Common myeloid progenitor, CD34-positive (primary cell): ENCODE data around the gene ATP5F1C.

ENCODE experiments used
- CTCF ChIA-PET: fragments of 350-600 bp; sonication (Branson Sonifier 250); formaldehyde crosslinking; loops from one replicate; lab custom pipeline; 2021; ENCODE audit warnings: antibody characterized with exemption; lab: Charles Lee
- POLR2A ChIA-PET: fragments of 350-600 bp; sonication (Branson Sonifier 250); formaldehyde crosslinking; loops from one replicate; lab custom pipeline; 2021; ENCODE audit warnings: antibody characterized with exemption; lab: Charles Lee
- DNase-seq, 3 donors: peaks; one replicate each; pipeline versions ENCODE4 v3.0.0 to v3.0.0-alpha.2; 2013
- H3K27ac ChIP-seq, 2 experiments: 1 replicate in 1 of 2; 2 replicates in 1 of 2; pipeline ENCODE4 v1.7.0; 2013; ENCODE audit warnings: inconsistent platforms in 2 of 2, low read length in 2 of 2, mild to moderate bottlenecking in 2 of 2, low read depth in 1 of 2, moderate library complexity in 1 of 2; ENCODE audit not compliant: severe bottlenecking in 2 of 2, insufficient read depth in 1 of 2, poor library complexity in 1 of 2
- H3K27me3 ChIP-seq, 5 experiments: replicated peaks in 2 of 5; 1 replicate in 3 of 5; 2 replicates in 2 of 5; pipeline versions ENCODE4 v1.6.1 to v1.7.0; 2013; ENCODE audit warnings: low read length in 4 of 5, mild to moderate bottlenecking in 2 of 5, moderate library complexity in 2 of 5, inconsistent platforms in 1 of 5; ENCODE audit not compliant: insufficient read depth in 5 of 5, control insufficient read depth in 4 of 5
- H3K36me3 ChIP-seq, 4 experiments: 1 replicate in 2 of 4; 2 replicates in 2 of 4; pipeline versions ENCODE4 v1.6.1 to v1.7.0; 2013; ENCODE audit warnings: low read length in 3 of 4, control low read depth in 1 of 4, mild to moderate bottlenecking in 1 of 4; ENCODE audit not compliant: control insufficient read depth in 4 of 4, insufficient read depth in 4 of 4
- H3K4me1 ChIP-seq, 4 experiments: 1 replicate in 3 of 4; 2 replicates in 1 of 4; pipeline versions ENCODE4 v1.6.1 to v1.7.1; 2013; ENCODE audit warnings: low read length in 3 of 4, mild to moderate bottlenecking in 3 of 4, control low read depth in 1 of 4, inconsistent platforms in 1 of 4, moderate library complexity in 1 of 4; ENCODE audit not compliant: control insufficient read depth in 4 of 4, insufficient read depth in 4 of 4; ENCODE audit errors: control extremely low read depth in 1 of 4
- H3K4me3 ChIP-seq, 7 experiments: 1 replicate in 4 of 7; 2 replicates in 3 of 7; pipeline versions ENCODE4 v1.5.1 to v1.7.0; 2013; ENCODE audit warnings: mild to moderate bottlenecking in 7 of 7, low read length in 6 of 7, moderate library complexity in 6 of 7, inconsistent platforms in 2 of 7, low read depth in 2 of 7, control low read depth in 1 of 7; ENCODE audit not compliant: insufficient read depth in 4 of 7, control insufficient read depth in 1 of 7; ENCODE audit errors: extremely low read depth in 1 of 7
- H3K9me3 ChIP-seq, 5 experiments: 1 replicate in 4 of 5; 2 replicates in 1 of 5; pipeline versions ENCODE4 v1.6.1 to v1.7.1; 2013; ENCODE audit warnings: low read length in 4 of 5, mild to moderate bottlenecking in 2 of 5, inconsistent platforms in 1 of 5, low read depth in 1 of 5, moderate library complexity in 1 of 5; ENCODE audit not compliant: control insufficient read depth in 4 of 5, insufficient read depth in 2 of 5; ENCODE audit errors: control extremely low read depth in 1 of 5
- WGBS: methylation state at CpG from one replicate; pipeline ENCODE4 v1.1.5; 2013; ENCODE audit not compliant: insufficient coverage; 5-methylcytosine and 5-hydroxymethylcytosine counted together

ATP5F1C gene

DNA sequence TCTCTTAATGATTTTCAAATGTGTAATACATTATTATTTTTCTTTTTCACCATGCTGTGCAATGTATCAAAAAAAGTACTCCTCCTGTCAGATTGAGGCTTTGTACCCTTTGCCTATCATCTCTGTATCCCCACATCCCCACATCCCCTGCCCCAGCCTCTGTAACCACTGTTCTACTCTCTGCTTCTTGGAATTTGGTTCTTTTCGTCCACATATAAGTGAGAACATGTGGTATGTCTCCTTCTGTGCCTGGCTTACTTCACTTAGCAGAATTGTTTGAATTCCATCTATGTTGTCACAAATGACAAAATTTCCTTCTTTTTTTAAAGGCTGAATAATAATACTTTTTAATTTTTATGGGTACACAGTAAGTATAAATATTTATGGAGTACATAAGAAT is 44.1 kb downstream of the ATP5F1C start:
- Histone ChIP-seq H3K36me3 (peaks cover 0 to 10% (median 7%) of the 10 kb centered on the region in 4 experiments), H3K4me3 (no peak overlapping the region), H3K4me1 (no peaks in the 10 kb centered on the region), H3K27ac (no peak overlapping the region), H3K27me3 (no peaks in the 10 kb centered on the region), H3K9me3 (no peaks in the 10 kb centered on the region)
- POLR2A ChIA-PET = no interaction called here
- CTCF ChIA-PET = interaction anchor here (1.2 kb wide), 1 partner anchor 76 kb away, joined by 3 read pairs; no protein-coding TSS in a partner anchor
- WGBS = no CpG with 5 or more reads among the region's 1 CpG
- no peak for DNase-seq

DNA sequence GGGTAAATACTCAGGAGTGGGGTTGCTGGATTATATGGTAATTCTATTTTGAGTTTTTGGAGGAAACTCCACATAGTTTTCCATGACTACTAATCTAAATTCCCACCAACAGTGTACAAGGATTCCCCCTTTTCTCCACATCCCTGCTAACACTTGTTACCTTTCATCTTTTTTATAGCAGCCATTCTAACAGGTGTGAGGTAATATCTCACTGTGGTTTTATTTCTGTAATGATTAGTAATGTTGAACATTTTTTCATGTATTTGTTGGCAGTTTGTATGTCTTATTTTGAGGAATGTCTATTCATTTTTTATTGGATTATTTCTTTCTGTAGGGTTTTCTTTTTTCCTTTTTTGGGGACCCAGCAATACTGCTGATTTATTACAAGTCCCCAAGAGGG is 45.2 kb downstream of the ATP5F1C start:
- H3K4me3 ChIP-seq = no peak overlapping the region

GRCh38 chr10:7834262-7834661 is 46.3 kb downstream of the ATP5F1C start:
- H3K27ac ChIP-seq = no peak overlapping the region
- H3K4me1 ChIP-seq = no peaks in the 10 kb centered on the region
- no peaks in the 10 kb centered on the region for H3K27me3 ChIP-seq
- WGBS = no CpG with 5 or more reads among the region's 3 CpGs
- H3K36me3 ChIP-seq = peaks cover 0 to 13% (median 10%) of the 10 kb centered on the region in 4 experiments
- ChIA-PET POLR2A (no interaction called here), CTCF (no interaction called here)
- no peaks in the 10 kb centered on the region for H3K9me3 ChIP-seq
- DNase-seq = no peak
- no peak overlapping the region for H3K4me3 ChIP-seq

More for the DNA sequence above, 45.2 kb downstream of the ATP5F1C start:
- no peaks in the 10 kb centered on the region for H3K27me3 ChIP-seq
- H3K4me1 ChIP-seq = no peaks in the 10 kb centered on the region
- no peaks in the 10 kb centered on the region for H3K9me3 ChIP-seq
- POLR2A ChIA-PET = no interaction called here
- CTCF ChIA-PET = no interaction called here
- peaks cover 0 to 12% (median 9%) of the 10 kb centered on the region in 4 experiments for H3K36me3 ChIP-seq
- no peak for DNase-seq
- H3K27ac ChIP-seq = no peak overlapping the region

DNA sequence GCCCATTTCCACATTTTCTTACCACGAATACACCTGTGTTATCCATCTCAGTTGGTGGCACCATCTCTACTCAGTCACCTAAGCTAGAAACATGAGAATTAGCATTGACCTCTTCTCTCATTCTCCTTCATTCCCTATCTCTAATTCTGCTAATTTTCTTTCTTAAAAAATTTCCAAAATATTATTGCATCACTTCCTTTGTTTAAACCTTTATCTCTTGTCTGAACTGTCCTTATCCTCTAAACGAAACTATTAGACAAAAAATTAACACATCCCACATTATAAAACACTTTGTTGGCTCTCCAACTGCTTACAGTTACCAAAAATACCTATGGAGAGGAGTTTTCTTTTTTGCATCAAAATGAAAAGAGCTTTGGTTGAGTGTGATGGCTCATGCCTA is 48.6 kb downstream of the ATP5F1C start:
- Histone ChIP-seq H3K9me3 (no peaks in the 10 kb centered on the region), H3K27me3 (no peaks in the 10 kb centered on the region), H3K27ac (no peak overlapping the region), H3K36me3 (peaks cover 0 to 18% (median 12%) of the 10 kb centered on the region in 4 experiments), H3K4me1 (no peaks in the 10 kb centered on the region), H3K4me3 (no peak overlapping the region)
- DNase-seq = no peak
- ChIA-PET CTCF (interaction anchor here (1.0 to 1.4 kb wide), 2 partner anchors 11 to 12 kb away, joined by 3 to 4 read pairs; no protein-coding TSS in a partner anchor), POLR2A (no interaction called here)
- 100% methylated on average over 1 of the region's 2 CpGs for WGBS

- POLR2A ChIA-PET = no interaction called here
- Histone ChIP-seq H3K4me1 (no peaks in the 10 kb centered on the region), H3K27me3 (no peaks in the 10 kb centered on the region), H3K36me3 (peaks cover 0 to 3% (median 0%) of the 10 kb centered on the region in 4 experiments), H3K9me3 (no peaks in the 10 kb centered on the region), H3K27ac (no peak overlapping the region), H3K4me3 (no peak overlapping the region)
- DNase-seq = no peak
- no CpG with 5 or more reads among the region's 1 CpG for WGBS
- CTCF ChIA-PET = no interaction called here
These were observed 58.6 kb downstream of the ATP5F1C start for GRCh38 chr10:7846591-7846990.

DNA sequence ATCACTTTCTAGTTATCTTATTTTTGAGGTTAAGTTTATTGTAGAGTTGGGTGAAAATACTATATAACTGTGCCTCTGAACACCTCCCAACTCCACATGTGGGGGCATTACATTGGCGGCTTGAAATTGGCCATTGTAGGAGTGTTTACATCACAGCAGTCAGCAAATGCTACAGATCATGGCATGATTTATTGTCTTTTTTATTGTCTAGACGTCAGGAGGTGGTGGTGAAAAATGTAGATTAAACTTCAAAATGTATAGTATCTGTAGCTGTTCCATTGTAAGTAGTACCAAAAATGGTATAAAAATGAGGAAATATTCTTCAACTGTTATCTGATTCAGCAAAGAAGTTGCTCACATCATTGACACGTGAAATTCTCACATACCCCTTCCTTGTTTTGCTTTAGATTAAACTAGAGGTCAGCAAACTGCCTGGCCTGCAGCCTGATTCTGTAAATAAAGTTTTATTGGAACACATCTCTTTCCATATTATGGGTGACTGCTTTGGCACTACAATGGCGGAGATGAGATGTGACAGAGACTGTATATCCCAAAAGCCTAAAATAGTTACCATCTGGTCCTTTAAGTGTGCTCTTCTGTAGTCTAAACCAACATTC is 65.4 kb downstream of the ATP5F1C start:
- CTCF ChIA-PET = no interaction called here
- Histone ChIP-seq H3K36me3 (peaks cover 0 to 3% (median 0%) of the 10 kb centered on the region in 4 experiments), H3K4me3 (no peak overlapping the region), H3K4me1 (no peaks in the 10 kb centered on the region), H3K27ac (no peak overlapping the region), H3K27me3 (no peaks in the 10 kb centered on the region), H3K9me3 (no peaks in the 10 kb centered on the region)
- POLR2A ChIA-PET = no interaction called here
- no peak for DNase-seq
- WGBS = 94% methylated on average over 3 of the region's 4 CpGs

DNA sequence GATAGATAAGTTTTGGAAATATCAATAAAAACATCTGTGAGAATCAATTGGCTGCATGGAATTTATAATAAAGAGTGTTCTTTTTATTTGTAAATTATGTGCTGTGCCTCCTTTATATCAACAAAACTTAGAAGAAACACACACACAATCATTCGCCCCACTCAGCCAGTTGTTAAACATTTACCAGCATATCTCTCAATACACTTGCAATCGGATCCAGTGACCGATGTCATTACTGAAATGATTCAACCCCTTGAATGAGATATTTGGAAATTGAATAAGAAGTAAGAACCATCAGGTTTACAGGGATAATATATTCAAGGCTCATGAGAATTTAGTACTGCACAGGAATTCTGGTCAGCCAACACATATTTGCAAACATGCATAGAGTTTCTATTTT is 65.9 kb downstream of the ATP5F1C start:
- no peak for DNase-seq
- no peak overlapping the region for H3K27ac ChIP-seq

More for the DNA sequence above, 65.9 kb downstream of the ATP5F1C start:
- POLR2A ChIA-PET = no interaction called here
- H3K9me3 ChIP-seq = no peaks in the 10 kb centered on the region
- H3K4me3 ChIP-seq = no peak overlapping the region
- CTCF ChIA-PET = no interaction called here
- no peaks in the 10 kb centered on the region for H3K27me3 ChIP-seq
- no CpG with 5 or more reads among the region's 3 CpGs for WGBS
- H3K36me3 ChIP-seq = peaks cover 0 to 3% (median 0%) of the 10 kb centered on the region in 4 experiments
- no peaks in the 10 kb centered on the region for H3K4me1 ChIP-seq
